Right forelimb (tissue), 1 donor: Measurements from ENCODE around the gene GRAMD1B.

Experiments
- DNase-seq: peaks from one replicate; pipeline ENCODE4 v3.0.0-alpha.2; 2018

The GRAMD1B gene

DNA sequence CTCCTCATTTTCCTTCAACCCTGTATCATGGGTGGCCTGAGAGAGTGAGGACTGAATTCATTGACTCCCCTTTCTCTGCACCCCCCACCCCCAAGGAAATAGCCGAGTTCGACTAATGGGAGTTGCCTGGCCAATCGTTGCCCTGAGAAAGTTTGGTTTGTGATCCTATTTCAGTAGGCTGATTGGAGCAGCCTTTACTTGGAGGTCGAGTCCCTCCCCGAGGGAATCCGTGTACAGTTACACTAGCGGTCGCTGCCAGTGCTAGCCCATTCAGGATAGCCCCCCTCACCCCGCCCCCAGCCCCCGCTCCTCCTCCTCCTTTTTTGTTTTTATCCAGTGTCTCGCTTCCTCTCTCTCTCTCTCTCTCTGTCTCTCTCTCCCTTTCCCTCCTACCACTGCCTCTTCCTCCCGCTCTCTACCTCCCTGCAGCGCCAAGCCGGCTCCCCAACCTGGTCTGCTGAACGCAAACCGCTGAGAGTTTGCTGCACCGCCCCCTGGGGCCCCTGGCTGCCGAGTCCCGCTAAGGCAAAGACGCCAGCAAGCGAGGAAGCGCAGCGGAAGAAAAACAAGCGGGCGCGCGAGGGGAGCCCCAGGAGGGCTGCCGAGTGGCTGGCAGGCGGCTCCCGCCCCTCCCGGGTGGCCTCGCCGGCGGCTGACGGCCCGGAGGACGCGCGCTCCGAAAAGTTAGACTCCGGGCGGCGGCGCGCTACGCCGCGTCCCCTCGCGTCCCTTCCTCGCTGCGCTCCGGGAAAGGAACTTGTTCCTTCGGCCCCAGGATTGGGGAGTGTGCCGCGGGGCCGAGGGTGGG lies at the start of gene GRAMD1B:
TSS of gene GRAMD1B (plus strand) at position 357 of the 808 bp plus-strand sequence. CDS start 524 bp downstream, outside the sequence.
- DNase-seq = peak; percentile 75

DNA sequence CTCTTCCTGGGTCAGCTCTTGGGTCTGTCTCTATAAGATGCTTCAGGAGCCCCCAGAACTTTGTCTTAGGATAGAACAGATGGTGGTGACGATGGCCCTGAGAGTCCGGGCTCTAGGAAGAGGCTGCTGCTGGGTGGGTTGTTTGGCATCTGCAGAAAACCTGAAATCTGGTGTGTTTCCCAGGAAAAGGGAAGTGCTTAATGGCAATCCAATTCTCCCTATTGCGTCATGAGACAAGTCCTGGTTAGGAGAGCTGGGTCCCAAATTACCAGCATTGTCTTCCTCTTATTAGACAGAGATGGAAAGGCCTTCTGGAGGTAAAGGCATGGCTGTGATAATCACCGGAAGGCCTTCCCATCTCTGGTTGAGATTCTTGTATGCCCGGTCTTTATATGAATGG lies 48.9 kb upstream of the GRAMD1B start:
- no peak for DNase-seq

DNA sequence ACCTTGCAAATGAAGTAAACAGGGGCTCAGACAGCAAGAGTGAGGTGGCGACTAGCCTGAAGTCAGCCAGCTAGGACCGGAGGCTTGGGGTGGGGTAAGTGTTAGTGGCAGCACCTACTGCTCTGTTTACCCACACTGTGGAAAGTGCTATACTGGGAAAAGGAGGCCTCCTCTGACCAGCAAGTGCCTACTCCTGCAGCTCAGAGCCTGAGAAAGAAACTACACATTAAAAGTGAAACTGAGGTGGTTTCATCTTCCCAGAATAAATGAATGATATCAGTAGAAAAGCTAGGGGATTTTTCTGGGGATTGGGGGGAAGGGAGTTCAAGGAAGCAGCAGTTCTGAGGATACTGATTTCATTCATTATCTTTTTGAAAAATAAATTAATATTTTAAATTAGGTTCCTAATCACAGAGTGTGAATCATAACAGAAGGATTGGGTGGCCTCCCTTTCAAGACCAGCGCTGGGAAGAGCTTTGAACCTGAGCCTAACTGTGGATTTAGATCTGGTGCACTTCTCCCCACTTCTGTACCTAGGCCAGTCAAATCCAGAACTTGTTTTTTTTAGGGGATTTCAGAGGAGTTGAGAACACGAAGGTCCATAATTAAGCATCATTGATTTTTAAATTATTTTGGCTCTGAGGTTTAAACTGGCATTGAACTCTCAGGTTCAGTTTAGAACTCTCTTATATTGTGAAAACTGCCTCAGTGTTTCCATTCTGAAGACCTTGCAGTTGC lies 48.1 kb upstream of the GRAMD1B start:
- no peak for DNase-seq

DNA sequence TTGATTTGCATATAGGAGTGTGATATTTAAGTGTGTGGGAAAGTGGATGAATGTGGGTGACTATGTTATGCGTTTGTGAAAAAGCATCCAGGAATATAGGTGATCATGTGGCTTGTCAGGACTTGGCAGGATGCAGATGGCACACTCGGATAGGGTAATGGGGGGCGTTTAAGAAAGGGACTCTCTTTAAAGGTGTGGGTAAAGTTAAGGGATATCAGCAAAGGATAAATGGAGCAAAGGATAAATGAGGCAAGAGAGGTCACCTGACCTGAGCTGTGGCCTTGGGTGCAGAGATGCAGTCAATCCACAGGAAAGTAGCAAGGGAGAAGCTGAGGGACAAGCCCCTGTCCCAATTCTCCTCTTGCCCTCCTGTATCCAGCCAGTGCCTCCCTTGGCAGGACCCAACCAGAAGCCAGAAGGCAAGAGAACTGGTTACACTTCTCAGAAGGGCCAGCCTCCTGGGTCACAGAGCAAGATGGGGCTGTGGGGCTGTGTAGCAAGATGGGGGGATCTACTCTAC lies 47.5 kb upstream of the GRAMD1B start:
- no peak for DNase-seq

DNA sequence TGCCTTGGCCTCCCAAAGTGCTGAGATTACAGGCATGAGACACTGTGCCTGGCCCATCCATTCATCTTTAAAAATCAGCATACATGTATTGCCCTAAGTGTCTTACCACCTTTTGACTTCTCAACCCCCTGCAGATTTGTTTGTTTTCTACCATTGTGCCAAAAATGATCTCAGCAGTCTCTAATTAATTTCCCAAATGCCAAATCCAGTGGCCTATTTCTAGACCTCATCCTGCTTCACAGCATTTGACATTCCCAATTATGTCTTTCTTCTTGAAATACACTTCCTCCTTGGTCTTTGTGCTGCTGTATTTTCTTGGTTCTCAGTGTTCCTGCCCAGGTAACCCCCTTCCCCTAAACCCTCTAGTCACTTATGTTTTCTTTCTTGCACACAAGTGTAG lies 46.0 kb upstream of the GRAMD1B start:
- no peak for DNase-seq

DNA sequence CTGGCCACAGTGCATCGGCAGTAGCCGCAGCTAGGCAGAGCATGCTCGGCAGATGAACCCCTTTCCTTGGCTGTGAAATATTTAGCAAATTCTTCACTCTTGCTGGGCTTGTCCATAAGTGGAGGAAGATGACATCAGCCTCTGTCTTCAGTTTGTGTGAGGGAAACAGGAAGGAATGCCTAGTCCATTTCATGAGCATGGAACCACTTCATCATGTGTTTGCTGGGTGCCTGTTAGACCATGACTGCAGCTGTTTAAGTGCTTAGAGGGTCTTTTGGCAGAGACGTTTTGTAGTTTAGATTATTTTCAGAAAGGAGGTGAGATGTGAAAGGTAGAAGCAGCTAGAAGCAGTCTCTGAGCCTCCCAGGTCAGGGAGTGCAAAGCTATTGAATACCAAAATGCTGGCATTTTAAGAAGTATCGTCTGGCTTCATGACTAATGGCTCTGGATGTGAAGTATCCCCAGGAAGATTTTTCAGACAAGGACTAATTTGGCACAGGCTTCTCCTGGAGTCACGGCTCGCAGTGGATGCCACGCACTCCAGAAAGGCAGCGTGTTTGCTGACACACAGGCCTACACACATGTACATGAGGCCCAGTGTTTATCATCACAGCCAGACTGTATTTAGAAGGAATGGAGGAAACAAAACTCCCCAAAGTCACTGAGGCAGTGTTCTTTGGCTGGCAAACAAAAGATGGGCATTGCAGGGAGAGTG lies 43.1 kb upstream of the GRAMD1B start:
- DNase-seq = no peak

DNA sequence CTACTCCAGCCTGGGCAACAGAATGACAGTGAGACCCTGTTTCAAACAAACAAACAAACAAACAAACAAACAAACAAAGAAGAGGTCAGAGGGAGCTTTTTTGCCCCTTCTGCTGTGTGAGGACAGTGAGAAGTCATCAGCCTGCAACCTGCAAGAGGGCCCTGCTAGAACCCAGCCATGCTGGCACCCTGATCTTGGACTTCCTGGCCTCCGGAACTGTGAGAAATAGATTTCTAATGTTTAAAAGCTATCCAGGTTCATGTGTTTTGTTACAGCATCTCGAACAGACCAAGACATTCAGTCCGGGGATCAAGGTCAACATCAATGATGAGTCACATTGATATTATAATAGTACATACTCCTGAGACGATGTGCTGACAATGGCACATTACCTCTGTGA lies 41.4 kb upstream of the GRAMD1B start:
- no peak for DNase-seq

DNA sequence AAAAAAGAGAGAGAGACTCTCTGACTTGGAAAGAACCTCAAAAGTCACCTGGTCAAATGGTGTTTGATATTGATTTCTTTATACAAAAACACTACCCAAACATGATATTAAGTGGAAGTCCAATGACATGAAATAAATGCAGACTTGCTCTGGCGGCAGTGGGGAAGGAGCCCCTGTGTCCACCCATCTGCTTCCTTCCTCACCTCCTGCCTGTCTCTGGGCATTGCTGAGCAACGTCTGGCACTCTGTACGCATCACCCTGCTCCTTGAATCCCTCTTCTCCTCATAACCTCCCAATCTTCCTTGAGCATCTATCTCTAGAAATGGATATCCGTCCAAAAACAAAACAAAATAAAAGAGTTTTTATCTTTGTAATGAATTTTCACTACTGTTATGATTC lies 39.9 kb upstream of the GRAMD1B start:
- DNase-seq = no peak

DNA sequence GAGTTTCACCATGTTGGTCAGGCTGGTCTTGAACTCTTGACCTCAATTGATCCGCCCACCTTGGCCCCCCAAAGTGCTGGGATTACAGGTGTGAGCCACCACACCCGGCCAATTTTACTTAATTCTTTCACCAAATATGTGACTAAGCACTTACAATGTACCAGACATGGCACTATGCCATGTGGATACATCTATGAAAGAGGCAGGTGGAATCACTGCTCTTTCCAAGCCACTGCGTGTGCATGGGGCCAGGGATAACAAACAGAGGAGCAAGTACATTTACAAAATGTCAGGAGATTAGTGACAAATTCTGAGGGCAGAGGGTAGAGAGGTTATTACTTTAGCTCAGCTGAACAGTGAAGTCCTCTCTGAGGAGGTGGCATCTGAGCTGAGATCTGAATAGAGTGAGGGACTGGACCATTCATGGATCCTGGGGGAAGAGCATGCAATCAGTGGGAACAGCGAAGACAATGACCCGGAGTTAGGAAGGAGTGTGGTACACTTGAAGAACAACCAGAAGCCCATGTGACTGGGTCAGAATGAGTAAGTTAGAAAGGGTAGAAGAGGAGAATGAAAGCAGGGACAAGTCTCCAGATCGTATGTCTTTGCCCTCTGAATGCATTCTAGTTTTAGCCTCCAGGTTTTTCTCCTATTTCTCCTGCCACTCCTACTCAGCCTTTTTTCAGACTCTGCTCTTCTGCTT lies 38.3 kb upstream of the GRAMD1B start:
- no peak for DNase-seq

DNA sequence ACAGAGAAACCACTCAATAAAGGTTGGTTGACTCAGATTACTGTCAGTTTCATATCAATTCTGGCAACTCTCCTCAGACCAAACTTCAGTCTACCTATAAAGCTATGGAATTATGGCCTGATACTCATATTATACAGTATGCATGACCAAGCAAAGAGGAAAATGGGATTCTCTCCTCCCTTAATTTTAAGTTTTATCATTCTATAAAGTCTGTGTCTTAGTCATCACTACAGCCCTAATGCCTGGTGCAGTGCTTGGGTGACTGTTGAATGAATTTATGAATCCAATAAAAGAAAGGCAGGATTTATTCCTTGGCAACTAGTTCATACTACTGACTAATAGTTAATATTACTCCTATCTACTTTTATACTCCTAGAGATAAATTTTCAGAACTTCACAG lies 37.6 kb upstream of the GRAMD1B start:
- no peak for DNase-seq

DNA sequence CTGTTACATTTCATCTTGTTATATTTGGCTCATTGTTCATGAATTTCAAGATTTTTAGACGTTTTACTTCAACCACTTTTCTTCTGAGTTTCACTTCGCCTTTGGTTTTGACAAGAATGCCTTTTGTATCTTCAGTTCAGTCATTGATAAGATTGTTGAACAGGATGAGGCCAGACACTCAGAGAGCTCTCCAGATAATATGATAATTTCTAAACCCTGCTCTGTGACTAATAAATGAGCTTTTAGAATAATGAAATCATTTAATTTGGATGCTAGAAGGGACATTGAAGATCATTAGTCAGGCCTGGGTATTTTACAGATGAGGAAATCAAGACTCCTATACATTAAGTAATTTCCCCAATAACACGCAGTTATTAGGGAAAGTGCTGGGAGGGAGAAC lies 37.2 kb upstream of the GRAMD1B start:
- DNase-seq = no peak

DNA sequence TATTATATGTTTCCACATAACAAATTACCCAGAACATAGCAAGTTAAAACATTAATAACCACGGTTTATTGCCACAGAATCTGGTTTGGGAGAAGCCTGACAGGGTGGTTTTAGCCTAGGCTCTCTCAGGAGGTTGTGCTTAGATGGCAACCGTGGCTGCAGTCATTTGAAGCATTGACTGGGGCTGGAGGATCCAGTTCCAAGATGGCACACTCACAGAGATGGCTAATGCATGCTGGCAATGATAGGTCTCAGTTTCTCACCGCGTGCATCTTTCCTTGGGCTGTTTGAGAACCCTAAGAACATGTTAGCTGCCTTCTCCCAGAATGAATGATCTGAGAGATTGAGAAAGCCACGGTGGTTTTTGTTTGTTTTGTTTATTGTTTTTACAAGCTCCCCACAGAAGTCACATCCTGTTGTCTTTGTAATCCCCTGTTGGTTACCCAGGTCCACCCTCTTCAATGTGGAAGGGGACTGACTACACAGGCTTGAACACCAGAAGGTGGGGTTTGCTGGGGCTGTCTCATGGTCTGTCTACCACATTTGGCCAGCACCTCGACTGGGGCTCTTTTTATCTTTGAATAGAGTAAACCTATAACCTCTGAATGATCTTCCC lies 36.6 kb upstream of the GRAMD1B start:
- DNase-seq = no peak

DNA sequence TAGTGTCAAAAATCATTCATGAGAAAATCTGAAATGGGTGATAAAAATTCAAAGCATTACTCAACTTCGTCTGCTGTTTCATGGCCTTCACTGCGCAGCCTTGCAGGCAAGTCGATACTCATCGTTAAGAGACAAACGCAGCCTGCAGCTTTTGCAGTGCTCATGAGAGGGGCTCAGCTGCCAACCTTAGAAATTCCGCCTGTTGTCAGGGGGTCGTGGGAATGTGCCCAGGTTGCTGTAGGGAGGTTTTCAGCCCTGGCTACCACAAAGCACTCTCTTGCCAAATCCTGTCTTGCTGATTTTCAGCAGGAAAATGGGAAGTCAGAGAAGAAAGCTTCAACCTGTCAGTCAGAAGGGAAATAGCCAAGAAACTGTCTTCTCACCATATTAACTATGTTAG lies 25.4 kb upstream of the GRAMD1B start:
- no peak for DNase-seq

DNA sequence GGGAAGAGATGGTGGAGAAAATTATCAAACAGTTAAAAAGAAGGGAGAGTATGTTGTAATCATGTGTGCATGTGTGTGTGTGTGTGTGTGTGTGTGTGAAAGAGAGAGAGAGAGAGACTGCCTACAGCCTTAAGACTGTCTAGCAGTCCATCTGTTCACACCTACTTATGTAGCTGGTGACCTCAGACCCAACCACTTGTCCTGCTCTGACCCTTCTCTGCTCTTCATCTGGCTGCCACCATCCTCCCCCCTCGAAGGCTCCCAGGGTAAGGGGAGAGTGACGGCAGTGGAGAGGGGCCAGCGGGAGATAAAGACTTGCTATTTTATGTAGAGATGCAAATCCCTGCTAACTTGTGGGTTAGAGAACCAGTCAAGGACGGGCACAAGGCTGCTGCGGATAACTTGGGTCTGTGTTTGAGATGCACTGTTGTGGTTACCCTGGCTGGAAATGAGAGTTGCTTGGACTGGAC lies 24.9 kb upstream of the GRAMD1B start:
- DNase-seq = no peak

DNA sequence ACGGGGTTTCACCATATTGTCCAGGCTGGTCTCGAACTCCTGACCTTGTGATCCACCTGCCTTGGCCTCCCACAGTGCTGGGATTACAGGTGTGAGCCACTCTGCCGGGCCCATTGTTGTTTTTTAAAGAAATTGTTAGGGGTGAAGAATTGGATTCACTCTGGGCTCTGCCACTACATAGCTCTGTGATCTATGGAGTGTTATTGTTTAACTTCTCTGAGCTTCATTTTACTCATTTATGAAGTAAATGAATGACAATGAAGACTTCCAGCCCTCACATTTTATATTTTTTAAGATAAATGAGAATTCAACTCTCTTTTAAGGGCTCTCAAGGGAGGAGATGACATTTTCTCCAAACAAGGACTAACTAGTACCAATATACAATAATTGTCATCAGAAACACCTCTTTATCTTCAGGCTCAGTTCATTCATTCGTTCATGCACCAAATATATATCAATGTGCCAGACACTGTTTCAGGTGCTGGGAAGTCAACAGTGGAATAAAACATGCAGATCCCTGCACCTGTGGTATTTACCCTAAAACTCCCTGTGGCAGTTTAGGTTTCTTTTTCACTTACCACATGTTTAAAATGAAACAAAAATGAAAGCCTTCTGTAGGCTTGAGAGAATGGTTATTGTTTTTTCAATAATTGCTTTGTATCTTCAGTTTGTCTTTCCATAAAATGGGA lies 23.5 kb upstream of the GRAMD1B start:
- no peak for DNase-seq

DNA sequence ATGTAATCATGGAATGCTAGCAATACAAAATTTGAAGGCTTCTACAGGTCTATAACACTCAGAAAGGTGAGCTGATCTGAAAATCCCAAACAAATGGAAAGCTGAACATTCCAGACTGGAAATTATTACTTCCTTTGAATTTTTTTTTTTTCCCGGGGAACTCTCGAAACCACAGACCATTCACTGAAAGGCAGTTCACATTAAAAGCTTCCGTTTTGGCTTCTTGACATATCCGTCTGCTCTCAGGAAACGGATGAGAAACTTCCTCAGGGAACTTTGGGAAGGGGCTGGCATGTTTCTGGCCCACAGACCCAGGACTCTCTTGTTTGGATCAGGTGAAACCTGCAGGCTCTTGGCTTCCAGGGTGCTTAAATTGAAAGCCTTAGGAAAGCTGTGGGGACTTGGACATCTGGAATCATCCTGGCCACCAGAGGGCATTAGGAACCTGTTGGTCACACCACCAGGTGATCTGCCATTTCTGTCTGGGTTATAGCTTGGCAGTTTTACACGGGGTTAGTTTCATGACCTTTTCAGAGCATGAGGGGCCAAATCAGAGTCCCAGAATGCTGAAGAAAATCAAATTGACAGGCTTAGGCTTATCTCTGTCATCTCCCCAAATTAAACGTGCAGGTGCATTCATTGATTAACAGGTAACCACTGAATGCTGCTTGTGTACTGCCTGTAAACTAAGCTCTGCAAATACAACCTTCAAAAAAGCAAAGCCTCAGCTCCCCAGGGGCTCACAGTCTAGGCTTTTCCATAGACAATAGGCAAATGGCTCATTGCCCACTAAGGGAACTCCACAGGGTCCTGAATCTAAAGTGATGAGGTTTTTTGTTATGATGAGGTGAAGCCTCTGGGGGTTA lies 22.7 kb upstream of the GRAMD1B start:
- peak; percentile 58 for DNase-seq

DNA sequence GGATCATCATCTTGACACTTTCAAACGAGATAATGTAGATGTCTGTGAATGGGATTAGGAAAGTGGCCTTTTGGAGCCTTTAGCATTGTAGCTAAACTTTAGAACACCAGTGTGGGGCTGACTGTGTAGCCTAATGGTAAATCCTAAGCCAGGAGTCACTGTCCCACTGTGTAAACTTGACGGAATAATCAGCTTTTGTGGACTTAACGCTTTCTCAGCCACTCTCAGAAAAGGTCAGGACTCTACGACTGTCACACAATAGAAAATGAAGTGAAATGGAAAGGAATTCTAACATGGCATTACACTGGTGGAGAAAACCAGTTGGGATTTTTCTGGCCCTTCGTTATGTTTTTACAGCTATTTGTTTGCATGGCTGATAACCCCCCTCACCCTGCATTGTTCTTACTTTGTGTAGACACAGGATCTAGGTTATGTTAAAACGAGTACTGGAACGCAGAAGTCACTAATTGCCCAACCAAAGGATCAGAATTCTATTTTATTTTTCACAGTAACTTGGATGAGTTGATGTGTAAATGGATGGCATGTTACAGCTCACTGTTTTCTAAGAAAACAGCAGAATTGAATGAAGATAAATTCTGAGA lies 22.0 kb upstream of the GRAMD1B start:
- DNase-seq = no peak

DNA sequence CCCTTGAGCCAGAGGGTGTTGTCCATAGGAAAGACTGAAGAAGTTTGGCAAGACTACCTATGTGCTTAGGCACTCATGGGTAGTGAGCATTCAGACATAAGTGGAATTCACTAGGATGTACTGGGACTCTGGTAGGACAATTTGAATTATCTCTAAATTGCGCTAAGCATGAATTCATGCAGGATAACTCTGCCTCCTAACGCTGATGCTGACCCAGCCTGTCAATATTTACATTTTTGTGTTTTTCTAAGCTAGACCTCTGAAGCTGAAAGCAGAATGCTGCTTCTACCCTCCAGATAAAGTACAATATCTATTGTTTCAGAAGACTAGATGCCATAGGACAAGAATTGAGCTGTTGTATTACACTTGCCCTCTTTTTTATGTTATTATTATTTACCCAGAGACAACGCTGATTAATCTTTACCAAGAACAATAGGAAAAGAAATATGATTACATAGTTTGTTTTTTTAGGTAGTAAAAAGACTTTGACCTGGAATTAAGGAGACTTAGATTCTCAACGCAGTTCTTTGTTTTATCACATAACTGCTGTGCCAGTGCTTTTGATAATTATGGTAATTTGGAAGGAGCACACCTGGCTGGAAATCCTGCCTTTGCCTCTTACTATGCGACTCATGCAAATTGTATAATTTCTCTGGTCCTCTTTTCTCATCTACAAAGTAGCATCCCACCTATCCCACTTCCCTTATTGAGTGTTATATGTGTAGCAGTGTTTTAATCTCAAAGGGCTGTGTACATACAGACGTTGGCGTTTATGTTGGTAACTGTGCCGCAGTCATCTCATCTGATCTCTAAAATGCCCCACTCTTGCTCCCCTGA lies 21.2 kb upstream of the GRAMD1B start:
- no peak for DNase-seq
